C4-2B (cell line): ENCODE measurements around the gene CCDC71.

Experiments used
- CTCF ChIP-seq: fragments of 450-650 bp; conservative IDR thresholded peaks from 2 replicates; pipeline ENCODE4 v1.5.1; 2017; ENCODE audit warnings: mild to moderate bottlenecking
- ZFX ChIP-seq: fragments of 450-650 bp; IDR thresholded peaks from 2 replicates; pipeline ENCODE4 v1.6.1; 2017

GRCh38 chr3:49124991-49125670, 41.0 kb downstream of the CCDC71 start:
- TF ChIP-seq CTCF (no peak), ZFX (no peak)
